Fibroblast of lung (primary cell): ENCODE results near the gene PCLO. TPM values are rescaled to one million over a fixed set of nuclear protein-coding genes. Genes with fewer than 3 reads are reported as not detected.

ENCODE experiments used
- DNase-seq, 2 donors: peaks; one replicate each; pipeline versions ENCODE4 v3.0.0 to v3.0.0-alpha.2; 2010; ENCODE audit warnings: low read depth in 2 of 2
- H2AFZ ChIP-seq: 2 replicates; pipeline ENCODE4 v1.5.1; 2012; ENCODE audit warnings: low read length, control low read depth, inconsistent platforms
- H3K27ac ChIP-seq: 2 replicates; pipeline ENCODE4 v1.5.1; 2011; ENCODE audit warnings: low read length, control low read depth; ENCODE audit not compliant: insufficient read depth
- H3K27me3 ChIP-seq: 2 replicates; pipeline ENCODE4 v1.5.1; 2011; ENCODE audit warnings: mild to moderate bottlenecking, low read length; ENCODE audit not compliant: control insufficient read depth, insufficient read depth
- H3K36me3 ChIP-seq: 2 replicates; pipeline ENCODE4 v1.5.1; 2011; ENCODE audit warnings: low read length; ENCODE audit not compliant: control insufficient read depth, insufficient read depth
- H3K4me1 ChIP-seq: 2 replicates; pipeline ENCODE4 v1.5.1; 2011; ENCODE audit warnings: low read length; ENCODE audit not compliant: control insufficient read depth, insufficient read depth; ENCODE audit errors: extremely low read depth
- H3K4me2 ChIP-seq: 2 replicates; pipeline ENCODE4 v1.5.1; 2011; ENCODE audit warnings: low read length, control low read depth; ENCODE audit not compliant: insufficient read depth; ENCODE audit errors: extremely low read depth
- H3K4me3 ChIP-seq, 4 experiments: fragments of 200-600 bp in 1 of 4; sonication (generic) in 1 of 4; replicated peaks in 1 of 4; 2 replicates each; pipeline ENCODE4 v1.5.1; 2011 to 2016; ENCODE audit warnings: low read length in 4 of 4, low read depth in 3 of 4, mild to moderate bottlenecking in 3 of 4, control low read depth in 2 of 4, inconsistent platforms in 1 of 4, mixed read lengths in 1 of 4; ENCODE audit not compliant: insufficient read depth in 1 of 4; ENCODE audit errors: control extremely low read depth in 1 of 4
- H3K79me2 ChIP-seq: 2 replicates; pipeline ENCODE4 v1.5.1; 2012; ENCODE audit warnings: mild to moderate bottlenecking, low read length, inconsistent platforms; ENCODE audit not compliant: control insufficient read depth, insufficient read depth
- H3K9ac ChIP-seq: 2 replicates; pipeline ENCODE4 v1.5.1; 2011; ENCODE audit warnings: mild to moderate bottlenecking, low read length, control low read depth; ENCODE audit not compliant: insufficient read depth
- H3K9me3 ChIP-seq: 2 replicates; pipeline ENCODE4 v1.5.1; 2012; ENCODE audit warnings: low read depth, low read length; ENCODE audit not compliant: control insufficient read depth, insufficient read depth
- H4K20me1 ChIP-seq: 2 replicates; pipeline ENCODE4 v1.5.1; 2011; ENCODE audit warnings: low read length; ENCODE audit not compliant: control insufficient read depth, insufficient read depth; ENCODE audit errors: extremely low read depth
- CTCF ChIP-seq, 2 donors: IDR thresholded peaks in 1 of 2; conservative IDR thresholded peaks in 1 of 2; 1 replicate in 1 of 2; 2 replicates in 1 of 2; pipeline ENCODE4 v1.5.1; 2011 to 2012; ENCODE audit warnings: low read length in 2 of 2, control low read depth in 1 of 2, inconsistent platforms in 1 of 2, low read depth in 1 of 2, mild to moderate bottlenecking in 1 of 2
- EZH2 ChIP-seq: IDR thresholded peaks from 2 replicates; pipeline ENCODE4 v1.5.1; 2012; ENCODE audit warnings: low read length, control low read depth, mild to moderate bottlenecking; ENCODE audit errors: missing control alignments
- polyA plus RNA-seq, 2 donors: library from polyadenylated mRNA; depleted of rRNA in 1 of 2; stranded (reverse) in 1 of 2; unstranded in 1 of 2; fragments of >200 nt; gene quantifications; 2 replicates each; pipeline ENCODE4 v1.2.1, GENCODE V29; 2011 to 2012; ENCODE audit warnings: missing spikeins in 1 of 2
- total RNA-seq: library from RNA; depleted of rRNA; stranded (reverse); fragments of >200 nt; gene quantifications from 2 replicates; pipeline ENCODE4 v1.2.1, GENCODE V29; 2014

PCLO gene
- total and polyA plus RNA-seq, 2 donors (not counting 1 experiment from before 2014, with no cell fraction given): 0.03 to 0.17 TPM

GRCh38 chr7:82745820-82746219, 416.9 kb downstream of the PCLO start:
- no peak for TF ChIP-seq EZH2
- TF ChIP-seq CTCF (conservative IDR thresholded peaks at IDR 0.05 in 1 of 2, IDR thresholded peaks at IDR 0.05 in 1 of 2; ENCODE audit: low read depth in 1 of 2, low read length in 2 of 2): no peak
- no peak overlapping the region for H3K9ac ChIP-seq
- no peak overlapping the region for H3K4me3 ChIP-seq
- no peak overlapping the region for H3K27ac ChIP-seq
- H3K36me3 ChIP-seq: no peaks in the 10 kb centered on the region
- no peak overlapping the region for H3K4me2 ChIP-seq
- no peaks in the 10 kb centered on the region for H3K27me3 ChIP-seq
- H2AFZ ChIP-seq: no peak overlapping the region
- no peak for DNase-seq
- no peaks in the 10 kb centered on the region for H3K9me3 ChIP-seq
- no peaks in the 10 kb centered on the region for H3K4me1 ChIP-seq
- H3K79me2 ChIP-seq: no peaks in the 10 kb centered on the region
- no peaks in the 10 kb centered on the region for H4K20me1 ChIP-seq

- no peaks in the 10 kb centered on the region for H3K4me1 ChIP-seq
- no peak overlapping the region for H3K4me3 ChIP-seq
- no peak overlapping the region for H2AFZ ChIP-seq
- no peaks in the 10 kb centered on the region for H3K9me3 ChIP-seq
- no peaks in the 10 kb centered on the region for H3K36me3 ChIP-seq
- TF ChIP-seq CTCF (conservative IDR thresholded peaks at IDR 0.05 in 1 of 2, IDR thresholded peaks at IDR 0.05 in 1 of 2; ENCODE audit: low read depth in 1 of 2, low read length in 2 of 2) (no peak), EZH2 (no peak)
- no peak overlapping the region for H3K27ac ChIP-seq
- DNase-seq: peak in 1 of 2 donors; percentile 52
- H4K20me1 ChIP-seq: no peaks in the 10 kb centered on the region
- no peak overlapping the region for H3K9ac ChIP-seq
- no peak overlapping the region for H3K4me2 ChIP-seq
- H3K27me3 ChIP-seq: no peaks in the 10 kb centered on the region
- H3K79me2 ChIP-seq: no peaks in the 10 kb centered on the region
Observed at GRCh38 chr7:82745117-82745516, 417.6 kb downstream of the PCLO start.

- no peaks in the 10 kb centered on the region for H3K79me2 ChIP-seq
- no peaks in the 10 kb centered on the region for H3K9me3 ChIP-seq
- no peaks in the 10 kb centered on the region for H3K36me3 ChIP-seq
- no peaks in the 10 kb centered on the region for H3K27me3 ChIP-seq
- no peaks in the 10 kb centered on the region for H4K20me1 ChIP-seq
- no peak for DNase-seq
- H3K9ac ChIP-seq: no peak overlapping the region
- TF ChIP-seq CTCF (conservative IDR thresholded peaks at IDR 0.05 in 1 of 2, IDR thresholded peaks at IDR 0.05 in 1 of 2; ENCODE audit: low read depth in 1 of 2, low read length in 2 of 2) (no peak), EZH2 (no peak)
- no peak overlapping the region for H3K4me3 ChIP-seq
- H3K4me2 ChIP-seq: no peak overlapping the region
- H3K4me1 ChIP-seq: no peaks in the 10 kb centered on the region
- H2AFZ ChIP-seq: no peak overlapping the region
- no peak overlapping the region for H3K27ac ChIP-seq
Observed at GRCh38 chr7:82742163-82742562, 420.5 kb downstream of the PCLO start.
